Measurements from ENCODE around the gene KCNK10.

GRCh38 chr14:88188745-88189416 lies 134.2 kb downstream of the KCNK10 start:
- no peak for TF ChIP-seq CTCF (IDR thresholded peaks at IDR 0.05; ENCODE audit: insufficient read depth, low read length, poor library complexity, severe bottlenecking)
- TF ChIP-seq EZH2phosphoT487 (conservative IDR thresholded peaks at IDR 0.05; ENCODE audit: low read length) = no peak
